Activated CD4-positive, alpha-beta T cell treated with anti-CD3 and anti-CD28 coated beads, Interleukin-2, amount 50 U/mL, for 4 hours (primary cell): Measurements from ENCODE around the gene GDA.
"Not testable (repeated sequence)": the region's sequence is repeated elsewhere in the genome, so short reads cannot be mapped to it uniquely, and the experiment has no call there.

ENCODE experiments used
- DNase-seq, 2 experiments: peaks; one replicate each; pipeline ENCODE4 v3.0.0-alpha.2; 2020

Gene GDA

GRCh38 chr9:72210522-72210921 is 61.3 kb downstream of the GDA start:
- DNase-seq: no peak

GRCh38 chr9:72211047-72211446 is 61.8 kb downstream of the GDA start:
- no peak for DNase-seq

GRCh38 chr9:72213906-72214305 is 64.7 kb downstream of the GDA start:
- DNase-seq: no peak

GRCh38 chr9:72217306-72217842 is 68.1 kb downstream of the GDA start:
- no peak for DNase-seq

GRCh38 chr9:72220589-72220988 is 71.3 kb downstream of the GDA start:
- DNase-seq: no peak

GRCh38 chr9:72226146-72226812 is 77.0 kb downstream of the GDA start:
- DNase-seq: no peak

- no peak for DNase-seq
These were observed 79.0 kb downstream of the GDA start for GRCh38 chr9:72228282-72228681.

GRCh38 chr9:72232778-72233177 is 83.5 kb downstream of the GDA start:
- no peak for DNase-seq

GRCh38 chr9:72247549-72247948 is 98.3 kb downstream of the GDA start:
- DNase-seq: no peak

- no peak for DNase-seq
These were observed 102.3 kb downstream of the GDA start for GRCh38 chr9:72251589-72251988.

GRCh38 chr9:72254901-72255545 is 105.8 kb downstream of the GDA start:
- no peak for DNase-seq

- DNase-seq: no peak
These were observed 106.3 kb downstream of the GDA start for GRCh38 chr9:72255569-72255968.

GRCh38 chr9:72256931-72257330 is 107.7 kb downstream of the GDA start:
- no peak for DNase-seq

GRCh38 chr9:72257814-72258213 is 108.6 kb downstream of the GDA start:
- no peak for DNase-seq

- DNase-seq: no peak
These were observed 112.8 kb downstream of the GDA start for GRCh38 chr9:72262063-72262462.

GRCh38 chr9:72263572-72263971 is 114.3 kb downstream of the GDA start:
- no peak for DNase-seq

- no peak for DNase-seq
These were observed 119.7 kb downstream of the GDA start for GRCh38 chr9:72268961-72269360.

GRCh38 chr9:72270359-72270758 is 121.1 kb downstream of the GDA start:
- DNase-seq: not testable (repeated sequence)

GRCh38 chr9:72271613-72272478 is 122.6 kb downstream of the GDA start:
- peak; percentile 13 to 29 for DNase-seq

GRCh38 chr9:72274441-72274840 is 125.2 kb downstream of the GDA start:
- no peak for DNase-seq

GRCh38 chr9:72274916-72275315 is 125.7 kb downstream of the GDA start:
- no peak for DNase-seq

GRCh38 chr9:72276429-72276828 is 127.2 kb downstream of the GDA start:
- DNase-seq: no peak

- no peak for DNase-seq
These were observed 129.7 kb downstream of the GDA start for GRCh38 chr9:72278959-72279358.
